Measurements from ENCODE around the gene EFCAB7.

The EFCAB7 gene

GRCh38 chr1:63522891-63523728 is at the start of gene EFCAB7, which contains the start of gene ITGB3BP:
EFCAB7 (plus strand) TSS chr1:63523525; CDS start chr1:63525573, 2,048 bp downstream.
ITGB3BP (minus strand) TSS chr1:63523225; CDS start chr1:63523133, 92 bp downstream.
- peak within 1 kb of the TSS; percentile 75 for H3K4me3 ChIP-seq (ENCODE audit: low read depth, low read length)
- in situ Hi-C loops (cut with HindIII; ENCODE audit: low sequenced_read_pairs), result no loop called here
- no peak for TF ChIP-seq CTCF (IDR thresholded peaks at IDR 0.05; ENCODE audit: low read depth, low read length, missing control alignments)
- peak; percentile 91 for DNase-seq (ENCODE audit: low read depth)

GRCh38 chr1:63475761-63476160 is 47.6 kb upstream of the EFCAB7 start:
- no peak for TF ChIP-seq CTCF (IDR thresholded peaks at IDR 0.05; ENCODE audit: low read depth, low read length, missing control alignments)
- in situ Hi-C loops (cut with HindIII; ENCODE audit: low sequenced_read_pairs), result no loop called here
- no peak for DNase-seq (ENCODE audit: low read depth)
- no peak overlapping the region for H3K4me3 ChIP-seq (ENCODE audit: low read depth, low read length)

GRCh38 chr1:63480057-63480456 is 43.3 kb upstream of the EFCAB7 start:
- no peak for TF ChIP-seq CTCF (IDR thresholded peaks at IDR 0.05; ENCODE audit: low read depth, low read length, missing control alignments)
- in situ Hi-C loops (cut with HindIII; ENCODE audit: low sequenced_read_pairs), result no loop called here
- DNase-seq (ENCODE audit: low read depth), result no peak
- H3K4me3 ChIP-seq (ENCODE audit: low read depth, low read length), result no peak overlapping the region

- no peak for DNase-seq (ENCODE audit: low read depth)
- in situ Hi-C loops (cut with HindIII; ENCODE audit: low sequenced_read_pairs), result no loop called here
- no peak overlapping the region for H3K4me3 ChIP-seq (ENCODE audit: low read depth, low read length)
- TF ChIP-seq CTCF (IDR thresholded peaks at IDR 0.05; ENCODE audit: low read depth, low read length, missing control alignments), result no peak
These were observed 36.7 kb upstream of the EFCAB7 start for GRCh38 chr1:63486629-63487028.

GRCh38 chr1:63487336-63488065 is 35.8 kb upstream of the EFCAB7 start:
- TF ChIP-seq CTCF (IDR thresholded peaks at IDR 0.05; ENCODE audit: low read depth, low read length, missing control alignments), result no peak
- H3K4me3 ChIP-seq (ENCODE audit: low read depth, low read length), result no peak overlapping the region
- in situ Hi-C loops (cut with HindIII; ENCODE audit: low sequenced_read_pairs), result no loop called here
- peak; percentile 83 for DNase-seq (ENCODE audit: low read depth)

GRCh38 chr1:63497577-63497976 is 25.7 kb upstream of the EFCAB7 start:
- in situ Hi-C loops (cut with HindIII; ENCODE audit: low sequenced_read_pairs), result no loop called here
- H3K4me3 ChIP-seq (ENCODE audit: low read depth, low read length), result no peak overlapping the region
- DNase-seq (ENCODE audit: low read depth), result no peak
- no peak for TF ChIP-seq CTCF (IDR thresholded peaks at IDR 0.05; ENCODE audit: low read depth, low read length, missing control alignments)
